IPS DF 6.9 (cell line): ENCODE results near the gene ASAP3.

Source experiments
- DNase-seq: peaks from one replicate; pipeline ENCODE4 v3.0.0-alpha.2; 2013; ENCODE audit warnings: low read depth, low spot score
- H3K27ac ChIP-seq: one replicate; pipeline ENCODE4 v1.5.1; 2013; ENCODE audit warnings: low read length, control low read depth
- H3K27me3 ChIP-seq: 2 replicates; pipeline ENCODE4 v1.6.1; 2013; ENCODE audit warnings: mild to moderate bottlenecking, low read length; ENCODE audit not compliant: control insufficient read depth, insufficient read depth
- H3K36me3 ChIP-seq: 2 replicates; pipeline ENCODE4 v1.6.1; 2013; ENCODE audit warnings: low read length; ENCODE audit not compliant: control insufficient read depth, insufficient read depth
- H3K4me1 ChIP-seq: 2 replicates; pipeline ENCODE4 v1.6.1; 2013; ENCODE audit warnings: low read length; ENCODE audit not compliant: control insufficient read depth, insufficient read depth
- H3K4me3 ChIP-seq: 2 replicates; pipeline ENCODE4 v1.5.1; 2013; ENCODE audit warnings: mild to moderate bottlenecking, low read length
- H3K9me3 ChIP-seq: 2 replicates; pipeline ENCODE4 v1.6.1; 2013; ENCODE audit warnings: low read length, inconsistent platforms; ENCODE audit not compliant: control insufficient read depth, insufficient read depth
- WGBS: extraction: QIAGEN DNeasy Blood & Tissue Kit; methylation state at CpG from one replicate; pipeline ENCODE4 v1.1.7; 2013; ENCODE audit warnings: mixed read lengths, missing lambda C conversion rate; ENCODE audit not compliant: insufficient read length, insufficient coverage; 5-methylcytosine and 5-hydroxymethylcytosine counted together

Gene ASAP3

DNA sequence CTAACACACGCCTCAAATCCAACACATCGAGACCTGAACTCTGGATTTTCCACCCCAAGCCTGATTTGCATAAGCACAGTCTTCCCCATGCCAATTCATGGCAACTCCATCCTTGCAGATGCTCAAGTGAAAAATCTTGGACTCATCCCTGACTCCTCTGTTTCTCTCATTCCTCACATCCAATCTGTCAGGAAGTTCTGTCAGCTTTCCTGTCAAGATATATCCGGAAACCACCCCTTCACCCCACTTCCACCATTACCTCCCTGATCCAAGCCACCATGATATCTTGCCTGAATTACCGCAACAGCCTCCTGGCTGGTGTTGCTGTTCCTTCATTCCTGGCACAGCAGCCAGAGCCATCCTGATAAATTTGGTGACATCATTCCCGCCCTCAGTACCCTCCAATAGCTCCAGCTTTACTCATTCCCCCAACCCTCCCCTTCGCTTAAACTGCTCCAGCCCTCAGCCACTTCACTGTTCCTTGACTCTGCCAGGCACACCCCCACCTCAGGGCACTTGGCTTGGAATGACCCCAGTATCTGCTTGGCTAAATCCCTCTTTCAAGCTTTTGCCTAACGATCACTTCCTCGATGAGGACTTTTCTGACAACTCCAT lies 76.9 kb downstream of the ASAP3 start:
- H3K27ac ChIP-seq: no peak overlapping the region
- no peak for DNase-seq
- H3K4me1 ChIP-seq: no peaks in the 10 kb centered on the region
- no CpG with 5 or more reads among the region's 8 CpGs for WGBS
- peaks cover 26% of the 10 kb centered on the region for H3K27me3 ChIP-seq
- no peaks in the 10 kb centered on the region for H3K36me3 ChIP-seq
- H3K9me3 ChIP-seq: no peaks in the 10 kb centered on the region
- no peak overlapping the region for H3K4me3 ChIP-seq

- Histone ChIP-seq H3K27me3 (peaks cover 28% of the 10 kb centered on the region), H3K4me3 (no peak overlapping the region), H3K4me1 (no peaks in the 10 kb centered on the region), H3K36me3 (no peaks in the 10 kb centered on the region), H3K9me3 (no peaks in the 10 kb centered on the region), H3K27ac (no peak overlapping the region)
- no peak for DNase-seq
- no CpG with 5 or more reads among the region's 3 CpGs for WGBS
Observed at GRCh38 chr1:23405946-23406345, 78.0 kb downstream of the ASAP3 start.

- DNase-seq: no peak
Observed at GRCh38 chr1:23403735-23404486, 80.1 kb downstream of the ASAP3 start.

GRCh38 chr1:23403355-23403734 lies 80.6 kb downstream of the ASAP3 start:
- Histone ChIP-seq H3K27ac (no peak overlapping the region), H3K36me3 (no peaks in the 10 kb centered on the region), H3K9me3 (no peaks in the 10 kb centered on the region), H3K4me1 (no peaks in the 10 kb centered on the region), H3K27me3 (peaks cover 29% of the 10 kb centered on the region; the same call in 1 of the 2 replicates), H3K4me3 (no peak overlapping the region)
- no peak for DNase-seq
- whole genome bisulfite sequencing: no CpG with 5 or more reads among the region's 4 CpGs

More at GRCh38 chr1:23403735-23404486, 80.1 kb downstream of the ASAP3 start:
- WGBS: no CpG with 5 or more reads among the region's 19 CpGs
- H3K9me3 ChIP-seq: no peaks in the 10 kb centered on the region
- no peaks in the 10 kb centered on the region for H3K36me3 ChIP-seq
- peaks cover 32% of the 10 kb centered on the region; the same call in 1 of the 2 replicates for H3K27me3 ChIP-seq
- H3K4me1 ChIP-seq: no peaks in the 10 kb centered on the region
- H3K27ac ChIP-seq: no peak overlapping the region
- H3K4me3 ChIP-seq: no peak overlapping the region

DNA sequence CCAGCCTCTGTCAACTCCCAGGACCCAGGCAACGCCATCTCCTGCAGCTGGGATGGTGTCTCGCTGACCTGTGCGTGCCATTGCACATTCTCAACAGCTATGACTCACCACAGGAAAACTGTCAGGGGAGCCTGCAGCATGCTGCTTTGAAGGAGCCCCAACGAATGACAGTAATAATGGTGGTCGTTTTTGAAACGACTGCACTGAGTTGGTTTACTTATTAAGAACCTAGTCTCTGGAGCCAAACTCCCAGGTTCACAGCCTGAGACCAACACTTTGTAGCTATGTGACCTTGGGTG lies 81.0 kb downstream of the ASAP3 start:
- DNase-seq: no peak
- Histone ChIP-seq H3K4me3 (no peak overlapping the region), H3K9me3 (no peaks in the 10 kb centered on the region), H3K27me3 (peaks cover 28% of the 10 kb centered on the region; the same call in 1 of the 2 replicates), H3K36me3 (no peaks in the 10 kb centered on the region), H3K4me1 (no peaks in the 10 kb centered on the region), H3K27ac (no peak overlapping the region)
- no CpG with 5 or more reads among the region's 6 CpGs for WGBS

DNA sequence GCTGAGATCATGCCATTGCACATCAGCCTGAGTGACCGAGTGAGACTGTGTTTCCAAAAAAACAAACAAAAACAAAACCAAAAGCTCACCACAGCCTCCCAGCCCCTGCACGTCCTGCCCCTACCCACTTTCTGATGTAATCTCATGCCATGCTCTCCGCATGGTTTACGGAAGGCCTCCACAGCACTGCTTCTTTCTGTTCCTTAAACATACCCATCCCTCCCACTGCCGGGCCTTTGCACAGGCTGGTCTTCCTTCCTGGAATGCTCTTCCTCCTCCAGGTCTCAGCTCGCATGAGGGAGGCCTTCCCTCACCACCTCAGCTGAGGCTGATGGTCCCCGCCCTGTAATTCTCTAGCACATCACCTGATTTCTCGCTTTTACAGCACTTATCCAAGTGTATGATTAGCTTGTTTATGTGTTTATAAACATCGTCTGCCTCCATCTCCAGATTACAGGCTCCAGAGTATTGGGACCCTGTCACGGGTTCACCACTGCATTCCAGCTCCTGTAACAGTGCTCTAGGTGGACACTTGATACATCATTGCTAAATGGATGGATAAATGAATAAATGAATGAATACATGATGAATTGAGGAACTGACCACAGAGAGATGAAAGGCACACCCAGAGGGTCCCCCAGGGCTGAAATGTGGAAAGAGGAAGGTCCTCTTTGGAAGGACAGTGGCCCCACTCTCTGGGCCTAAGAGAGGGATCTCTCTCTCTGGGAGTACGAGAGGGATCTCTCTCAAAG lies 81.5 kb downstream of the ASAP3 start:
- Histone ChIP-seq H3K4me1 (no peaks in the 10 kb centered on the region), H3K4me3 (no peak overlapping the region), H3K9me3 (no peaks in the 10 kb centered on the region), H3K27me3 (peaks cover 31% of the 10 kb centered on the region; the same call in 1 of the 2 replicates), H3K36me3 (no peaks in the 10 kb centered on the region), H3K27ac (no peak overlapping the region)
- WGBS: no CpG with 5 or more reads among the region's 11 CpGs
- no peak for DNase-seq

- H3K27ac ChIP-seq: no peak overlapping the region
- H3K27me3 ChIP-seq: peaks cover 38% of the 10 kb centered on the region
- WGBS: no CpG with 5 or more reads among the region's 6 CpGs
Observed at GRCh38 chr1:23401313-23401712, 82.7 kb downstream of the ASAP3 start.

DNA sequence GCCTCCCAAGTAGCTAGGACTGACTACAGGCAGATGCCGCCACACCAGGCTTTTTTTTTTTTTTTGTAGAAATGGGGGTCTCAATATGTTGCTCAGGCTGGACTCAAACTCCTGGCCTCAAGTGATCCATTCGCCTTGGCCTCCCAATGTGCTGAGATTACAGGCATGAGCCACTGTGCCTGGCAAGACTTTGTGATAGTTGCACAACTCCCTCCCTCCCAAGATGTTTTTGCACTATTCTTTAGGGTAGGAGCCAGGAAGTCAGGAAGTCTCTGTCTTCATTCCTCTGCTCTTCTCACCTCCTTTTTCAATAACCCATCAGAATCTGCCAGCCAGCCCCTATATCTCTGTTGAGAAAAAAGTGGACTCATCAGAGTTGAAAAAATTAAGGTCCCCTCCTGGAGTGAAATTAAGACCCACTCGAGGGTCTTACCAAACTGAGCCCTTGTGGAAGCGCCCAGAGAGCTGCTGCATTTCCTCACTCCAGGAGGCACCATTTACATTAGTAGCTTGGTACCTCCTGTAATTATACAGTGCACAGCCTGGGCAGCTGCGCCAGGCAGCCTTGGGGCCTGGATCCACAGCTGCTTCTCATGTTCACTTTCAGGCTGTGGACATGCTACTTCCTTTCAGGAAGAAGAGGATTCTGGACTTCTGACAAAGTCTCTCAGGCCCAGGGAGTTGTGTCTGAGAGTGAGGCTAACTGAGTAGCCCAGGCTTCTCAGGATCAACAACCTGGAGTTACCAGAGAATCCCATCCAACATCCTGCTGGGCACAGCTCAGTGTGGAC lies 83.5 kb downstream of the ASAP3 start:
- H3K4me1 ChIP-seq: no peaks in the 10 kb centered on the region
- H3K9me3 ChIP-seq: no peaks in the 10 kb centered on the region
- no peak for DNase-seq
- H3K4me3 ChIP-seq: no peak overlapping the region
- WGBS: no CpG with 5 or more reads among the region's 5 CpGs
- no peak overlapping the region for H3K27ac ChIP-seq
- H3K36me3 ChIP-seq: no peaks in the 10 kb centered on the region
- peaks cover 37% of the 10 kb centered on the region for H3K27me3 ChIP-seq

More at GRCh38 chr1:23401313-23401712, 82.7 kb downstream of the ASAP3 start:
- Histone ChIP-seq H3K9me3 (no peaks in the 10 kb centered on the region), H3K36me3 (no peaks in the 10 kb centered on the region), H3K4me3 (no peak overlapping the region), H3K4me1 (no peaks in the 10 kb centered on the region)
- no peak for DNase-seq

- no peak for DNase-seq
- no peak overlapping the region for H3K27ac ChIP-seq
- peaks cover 38% of the 10 kb centered on the region for H3K27me3 ChIP-seq
- WGBS: no CpG with 5 or more reads among the region's 1 CpG
- H3K4me3 ChIP-seq: no peak overlapping the region
- H3K36me3 ChIP-seq: no peaks in the 10 kb centered on the region
- H3K9me3 ChIP-seq: no peaks in the 10 kb centered on the region
- peaks cover 3% of the 10 kb centered on the region; the same call in 1 of the 2 replicates for H3K4me1 ChIP-seq
Observed at GRCh38 chr1:23399229-23399628, 84.8 kb downstream of the ASAP3 start.

DNA sequence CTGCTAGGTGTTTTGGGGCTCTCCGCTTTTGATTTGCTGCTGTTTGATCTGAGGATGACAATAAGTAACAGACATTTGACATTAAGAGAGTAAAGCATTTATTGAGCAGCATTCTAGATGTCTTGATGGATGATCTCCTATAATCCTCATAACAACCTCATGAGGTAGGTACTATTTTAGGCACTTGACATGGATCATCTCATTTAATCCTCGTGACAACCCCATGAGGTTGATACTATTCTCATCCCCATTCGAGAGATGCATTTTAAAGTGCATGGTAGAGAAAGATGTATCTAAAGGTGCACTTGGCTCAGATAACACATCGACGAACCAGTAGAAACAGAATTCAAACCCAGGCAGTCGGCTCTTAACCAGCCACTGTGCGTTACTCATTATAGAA lies 86.1 kb downstream of the ASAP3 start:
- Histone ChIP-seq H3K27ac (no peak overlapping the region), H3K4me3 (no peak overlapping the region), H3K36me3 (no peaks in the 10 kb centered on the region), H3K4me1 (peaks cover 3% of the 10 kb centered on the region; the same call in 1 of the 2 replicates), H3K9me3 (no peaks in the 10 kb centered on the region), H3K27me3 (peaks cover 41% of the 10 kb centered on the region)
- DNase-seq: no peak
- no CpG with 5 or more reads among the region's 7 CpGs for WGBS
